Epithelial cell of proximal tubule (primary cell): ENCODE measurements around the gene PSMD4. TPM values are rescaled to one million over a fixed set of nuclear protein-coding genes. Genes with fewer than 3 reads are reported as not detected.
A peak's percentile ranks its signal among the peaks of the same experiment; 100 is the strongest.
"Not testable (repeated sequence)": the region's sequence is repeated elsewhere in the genome, so short reads cannot be mapped to it uniquely, and the experiment has no call there.

Source experiments
- DNase-seq: peaks from one replicate; pipeline ENCODE4 v3.0.0-alpha.2; 2011; ENCODE audit warnings: low read depth
- H3K4me3 ChIP-seq: 2 replicates; pipeline ENCODE4 v1.5.1; 2011; ENCODE audit warnings: low read depth, mild to moderate bottlenecking, low read length
- CTCF ChIP-seq: conservative IDR thresholded peaks from 2 replicates; pipeline ENCODE4 v1.5.1; 2012; ENCODE audit warnings: low read depth, mild to moderate bottlenecking, low read length
- total RNA-seq: library from RNA; depleted of rRNA; stranded (reverse); fragments of >200 nt; gene quantifications from 2 replicates; pipeline ENCODE4 v1.2.3, GENCODE V29; 2015

The PSMD4 gene
- 213 and 225 TPM in 2 replicates for total RNA-seq

DNA sequence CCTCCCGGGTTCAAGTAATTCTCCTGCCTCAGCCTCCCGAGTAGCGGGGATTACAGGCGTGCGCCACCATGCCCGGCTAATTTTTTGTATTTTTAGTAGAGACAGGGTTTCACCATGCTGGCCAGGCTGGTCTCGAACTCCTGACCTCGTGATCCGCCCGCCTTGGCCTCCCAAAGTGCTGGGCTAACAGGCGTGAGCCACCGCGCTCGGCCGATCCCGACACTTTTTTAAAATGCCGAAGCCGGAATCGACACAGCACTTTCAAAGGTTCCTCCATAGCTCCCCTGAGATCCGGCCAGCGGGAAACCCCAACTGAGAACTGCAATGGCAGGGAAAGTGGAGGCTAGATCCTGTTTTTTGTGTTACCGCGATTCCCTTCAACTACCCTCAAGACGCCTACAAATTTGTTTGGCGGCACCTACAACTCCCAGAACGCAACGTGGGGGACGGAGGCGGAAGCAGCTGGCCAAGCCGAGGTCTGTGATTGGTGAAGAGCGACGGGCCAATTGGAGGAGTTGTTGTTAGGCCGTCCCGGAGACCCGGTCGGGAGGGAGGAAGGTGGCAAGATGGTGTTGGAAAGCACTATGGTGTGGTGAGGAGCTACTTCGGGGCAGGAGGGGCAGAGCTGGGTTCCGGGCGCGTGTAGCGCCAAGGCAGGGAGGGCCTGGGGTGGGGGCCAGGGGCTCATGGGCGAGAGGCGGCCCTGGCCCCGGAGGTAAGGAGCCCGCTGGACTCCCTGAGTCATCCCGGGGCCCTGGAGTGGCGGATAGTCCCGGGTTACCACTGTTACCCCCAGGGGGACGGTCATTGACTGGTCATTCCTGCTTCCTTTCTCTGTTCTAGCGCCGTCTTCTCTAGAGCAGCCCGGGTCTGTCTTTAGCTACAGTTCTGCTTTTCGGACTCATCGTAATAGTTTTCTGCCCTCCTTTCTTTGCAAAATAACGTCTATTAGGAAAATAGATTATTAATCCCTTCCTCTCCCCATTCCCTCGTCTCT, at the start of gene PSMD4:
Gene PSMD4, plus strand, starts transcription at position 518 of the 997 bp plus-strand sequence. Its CDS starts 49 bp downstream, at position 567.
- peak within 1 kb of the TSS; percentile 83 for H3K4me3 ChIP-seq
- no peak for TF ChIP-seq CTCF

GRCh38 chr1:151205381-151205965, 49.1 kb upstream of the PSMD4 start:
- H3K4me3 ChIP-seq, DNase-seq: not testable (repeated sequence)

More for the DNA sequence above, at the start of gene PSMD4:
- peak; percentile 83 for DNase-seq

DNA sequence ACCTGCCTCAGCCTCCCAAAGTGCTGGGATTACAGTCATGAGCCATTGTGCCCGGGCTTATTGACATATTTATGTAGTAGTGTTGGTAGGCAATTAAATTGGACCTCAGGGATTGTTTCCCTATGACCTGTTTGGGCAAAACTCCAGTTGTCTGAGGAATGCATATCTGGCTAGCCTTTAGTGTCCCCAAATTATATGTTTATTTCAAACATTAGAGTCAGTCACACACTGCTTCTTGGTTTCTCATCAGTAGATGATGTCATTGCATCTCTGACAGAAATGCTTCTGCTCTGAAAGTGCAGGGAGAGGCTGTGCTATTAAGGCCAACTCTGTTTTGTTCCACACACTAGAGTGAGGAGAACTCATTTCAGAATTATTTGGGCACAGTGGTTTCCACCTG, 43.7 kb upstream of the PSMD4 start:
- DNase-seq, result no peak
- TF ChIP-seq CTCF, result no peak
- H3K4me3 ChIP-seq, result no peak overlapping the region

- no peak for TF ChIP-seq CTCF
- no peak overlapping the region for H3K4me3 ChIP-seq
- DNase-seq, result no peak
Observed at GRCh38 chr1:151211972-151212705, 42.4 kb upstream of the PSMD4 start.

DNA sequence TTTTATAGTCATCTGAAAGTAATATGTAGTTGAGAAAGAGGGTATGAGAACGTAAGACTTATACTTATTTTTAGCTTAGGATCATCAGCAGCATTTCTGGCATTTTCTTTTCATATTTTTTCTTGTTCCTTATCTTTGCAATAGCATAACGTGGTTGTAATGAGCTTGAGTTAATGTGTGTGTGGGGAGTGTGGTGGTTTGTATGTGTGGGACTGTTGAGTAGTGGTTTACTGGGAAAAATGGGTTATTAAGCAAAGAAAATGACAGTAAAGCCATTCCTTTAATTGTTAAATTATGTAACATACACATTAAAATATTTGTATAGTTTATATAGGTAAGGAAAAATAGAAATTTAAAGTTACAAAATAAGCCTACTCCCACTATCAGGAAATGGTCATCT, 41.0 kb upstream of the PSMD4 start:
- no peak for TF ChIP-seq CTCF
- no peak for DNase-seq
- H3K4me3 ChIP-seq, result no peak overlapping the region

DNA sequence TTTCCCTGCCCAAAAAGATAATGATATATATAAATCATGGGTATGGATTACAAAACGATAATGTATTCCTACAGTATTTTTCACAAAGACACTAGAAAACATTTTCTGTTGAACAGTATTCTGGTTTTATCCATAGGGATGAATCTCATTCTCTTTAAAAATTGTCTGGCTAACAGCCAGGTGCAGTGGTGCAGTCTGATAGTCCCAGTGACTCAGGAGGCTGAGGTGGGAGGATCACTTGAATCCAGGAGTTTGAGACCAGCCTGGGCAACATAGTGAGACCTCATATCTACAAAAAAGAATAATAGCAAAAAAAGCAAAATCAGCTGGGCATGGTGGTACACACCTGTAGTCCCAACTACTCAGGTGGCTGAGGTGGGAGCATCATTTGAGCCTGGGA, 32.9 kb upstream of the PSMD4 start:
- DNase-seq, result no peak

More for the DNA sequence above, 32.9 kb upstream of the PSMD4 start:
- no peak for TF ChIP-seq CTCF
- no peak overlapping the region for H3K4me3 ChIP-seq
